ENCODE data around the gene C19orf25. TPM values are rescaled to one million over a fixed set of nuclear protein-coding genes. Genes with fewer than 3 reads are reported as not detected.
A peak's percentile ranks its signal among the peaks of the same experiment; 100 is the strongest.

C19orf25 gene
- total and polyA plus RNA-seq, 2 of the 13 experiments (the other 11 are each of a cell fraction or from before 2014, with no cell fraction given) = 14.2 to 32.4 TPM

DNA sequence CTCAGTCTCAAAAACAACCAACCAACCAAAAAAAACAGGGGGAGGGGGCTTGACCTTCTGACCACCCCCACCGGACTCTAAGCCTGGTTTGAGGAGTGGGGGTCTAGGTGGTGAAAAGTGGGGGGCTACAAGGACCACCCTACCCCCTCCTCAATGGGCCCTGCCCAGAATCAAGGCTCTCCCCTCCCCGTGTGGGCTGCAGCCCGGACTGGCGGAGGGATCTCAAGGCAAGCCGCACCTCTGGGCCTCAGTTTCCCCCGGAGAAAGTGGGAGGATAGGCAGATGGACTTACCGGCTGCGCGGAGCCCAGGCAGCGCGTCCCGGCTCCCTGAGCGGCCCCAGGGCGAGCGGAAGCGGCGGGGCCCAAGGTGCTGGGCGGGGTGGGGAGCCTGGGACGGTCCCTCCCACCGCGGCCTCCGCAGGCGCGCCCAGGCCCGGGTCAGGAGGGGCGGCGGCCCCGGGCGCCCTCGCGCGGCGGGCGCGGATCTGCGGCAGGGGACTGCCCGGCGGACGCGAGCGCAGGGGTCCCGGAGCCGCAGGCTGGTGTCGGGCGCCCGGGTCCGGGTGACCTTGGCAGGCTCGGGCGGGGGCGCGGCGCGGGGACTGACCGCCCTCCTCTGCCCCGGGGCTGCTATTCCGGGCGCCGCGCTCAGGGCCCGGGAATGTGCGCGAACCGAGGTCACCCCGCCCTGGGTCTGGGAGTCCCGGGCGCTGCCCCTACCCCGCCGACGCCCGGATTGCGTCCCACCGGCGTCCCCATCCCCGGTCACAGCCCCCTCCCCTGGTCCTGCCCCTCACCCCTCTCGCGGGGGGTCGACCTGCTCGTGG, 33.9 kb upstream of the C19orf25 start, which contains the start of gene ADAMTSL5 (continued):
- TF ChIP-seq ZFP1 (CRISPR knock-in tag; IDR thresholded peaks at IDR 0.05) = no peak
- no peak for TF ChIP-seq ZMAT5 (CRISPR knock-in tag; IDR thresholded peaks at IDR 0.05; ENCODE audit: borderline replicate concordance, low read depth)
- no peak for TF ChIP-seq TCF7L2 (IDR thresholded peaks at IDR 0.05; ENCODE audit: low read depth, low read length)
- no peak for TF ChIP-seq ATF7-NPFF (CRISPR knock-in tag; IDR thresholded peaks at IDR 0.05; ENCODE audit: low read depth)
- no peak for TF ChIP-seq SIN3B (IDR thresholded peaks at IDR 0.05; ENCODE audit: low read length)
- TF ChIP-seq ZSCAN30 (CRISPR knock-in tag; IDR thresholded peaks at IDR 0.05) = no peak
- TF ChIP-seq ONECUT2 (CRISPR knock-in tag; IDR thresholded peaks at IDR 0.05) = no peak
- no peak for TF ChIP-seq HNF4A (CRISPR knock-in tag; IDR thresholded peaks at IDR 0.05)
- TF ChIP-seq FOXK1 (CRISPR knock-in tag; IDR thresholded peaks at IDR 0.05; ENCODE audit: borderline replicate concordance, low read depth) = no peak
- TF ChIP-seq ZNF589 (CRISPR knock-in tag; conservative IDR thresholded peaks at IDR 0.05) = no peak
- no peak for TF ChIP-seq ZNF562 (CRISPR knock-in tag; IDR thresholded peaks at IDR 0.05; ENCODE audit: borderline replicate concordance)
- no peak for TF ChIP-seq PHF5A (CRISPR knock-in tag; IDR thresholded peaks at IDR 0.05; ENCODE audit: low read depth, unreplicated experiment)
- TF ChIP-seq ZNF263 (CRISPR knock-in tag; IDR thresholded peaks at IDR 0.05) = no peak
- no peak for TF ChIP-seq ARHGAP35 (CRISPR knock-in tag; IDR thresholded peaks at IDR 0.05; ENCODE audit: borderline replicate concordance)
- TF ChIP-seq RFX1 (IDR thresholded peaks at IDR 0.05) = no peak
- TF ChIP-seq, protein P1, sequence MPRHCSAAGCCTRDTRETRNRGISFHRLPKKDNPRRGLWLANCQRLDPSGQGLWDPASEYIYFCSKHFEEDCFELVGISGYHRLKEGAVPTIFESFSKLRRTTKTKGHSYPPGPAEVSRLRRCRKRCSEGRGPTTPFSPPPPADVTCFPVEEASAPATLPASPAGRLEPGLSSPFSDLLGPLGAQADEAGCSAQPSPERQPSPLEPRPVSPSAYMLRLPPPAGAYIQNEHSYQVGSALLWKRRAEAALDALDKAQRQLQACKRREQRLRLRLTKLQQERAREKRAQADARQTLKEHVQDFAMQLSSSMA (CRISPR knock-in tag; IDR thresholded peaks at IDR 0.05) = peak; percentile 54; the same call in 1 of the 2 replicates
- TF ChIP-seq, protein P2, sequence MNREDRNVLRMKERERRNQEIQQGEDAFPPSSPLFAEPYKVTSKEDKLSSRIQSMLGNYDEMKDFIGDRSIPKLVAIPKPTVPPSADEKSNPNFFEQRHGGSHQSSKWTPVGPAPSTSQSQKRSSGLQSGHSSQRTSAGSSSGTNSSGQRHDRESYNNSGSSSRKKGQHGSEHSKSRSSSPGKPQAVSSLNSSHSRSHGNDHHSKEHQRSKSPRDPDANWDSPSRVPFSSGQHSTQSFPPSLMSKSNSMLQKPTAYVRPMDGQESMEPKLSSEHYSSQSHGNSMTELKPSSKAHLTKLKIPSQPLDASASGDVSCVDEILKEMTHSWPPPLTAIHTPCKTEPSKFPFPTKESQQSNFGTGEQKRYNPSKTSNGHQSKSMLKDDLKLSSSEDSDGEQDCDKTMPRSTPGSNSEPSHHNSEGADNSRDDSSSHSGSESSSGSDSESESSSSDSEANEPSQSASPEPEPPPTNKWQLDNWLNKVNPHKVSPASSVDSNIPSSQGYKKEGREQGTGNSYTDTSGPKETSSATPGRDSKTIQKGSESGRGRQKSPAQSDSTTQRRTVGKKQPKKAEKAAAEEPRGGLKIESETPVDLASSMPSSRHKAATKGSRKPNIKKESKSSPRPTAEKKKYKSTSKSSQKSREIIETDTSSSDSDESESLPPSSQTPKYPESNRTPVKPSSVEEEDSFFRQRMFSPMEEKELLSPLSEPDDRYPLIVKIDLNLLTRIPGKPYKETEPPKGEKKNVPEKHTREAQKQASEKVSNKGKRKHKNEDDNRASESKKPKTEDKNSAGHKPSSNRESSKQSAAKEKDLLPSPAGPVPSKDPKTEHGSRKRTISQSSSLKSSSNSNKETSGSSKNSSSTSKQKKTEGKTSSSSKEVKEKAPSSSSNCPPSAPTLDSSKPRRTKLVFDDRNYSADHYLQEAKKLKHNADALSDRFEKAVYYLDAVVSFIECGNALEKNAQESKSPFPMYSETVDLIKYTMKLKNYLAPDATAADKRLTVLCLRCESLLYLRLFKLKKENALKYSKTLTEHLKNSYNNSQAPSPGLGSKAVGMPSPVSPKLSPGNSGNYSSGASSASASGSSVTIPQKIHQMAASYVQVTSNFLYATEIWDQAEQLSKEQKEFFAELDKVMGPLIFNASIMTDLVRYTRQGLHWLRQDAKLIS (CRISPR knock-in tag; IDR thresholded peaks at IDR 0.05) = no peak
- TF ChIP-seq, protein P3, sequence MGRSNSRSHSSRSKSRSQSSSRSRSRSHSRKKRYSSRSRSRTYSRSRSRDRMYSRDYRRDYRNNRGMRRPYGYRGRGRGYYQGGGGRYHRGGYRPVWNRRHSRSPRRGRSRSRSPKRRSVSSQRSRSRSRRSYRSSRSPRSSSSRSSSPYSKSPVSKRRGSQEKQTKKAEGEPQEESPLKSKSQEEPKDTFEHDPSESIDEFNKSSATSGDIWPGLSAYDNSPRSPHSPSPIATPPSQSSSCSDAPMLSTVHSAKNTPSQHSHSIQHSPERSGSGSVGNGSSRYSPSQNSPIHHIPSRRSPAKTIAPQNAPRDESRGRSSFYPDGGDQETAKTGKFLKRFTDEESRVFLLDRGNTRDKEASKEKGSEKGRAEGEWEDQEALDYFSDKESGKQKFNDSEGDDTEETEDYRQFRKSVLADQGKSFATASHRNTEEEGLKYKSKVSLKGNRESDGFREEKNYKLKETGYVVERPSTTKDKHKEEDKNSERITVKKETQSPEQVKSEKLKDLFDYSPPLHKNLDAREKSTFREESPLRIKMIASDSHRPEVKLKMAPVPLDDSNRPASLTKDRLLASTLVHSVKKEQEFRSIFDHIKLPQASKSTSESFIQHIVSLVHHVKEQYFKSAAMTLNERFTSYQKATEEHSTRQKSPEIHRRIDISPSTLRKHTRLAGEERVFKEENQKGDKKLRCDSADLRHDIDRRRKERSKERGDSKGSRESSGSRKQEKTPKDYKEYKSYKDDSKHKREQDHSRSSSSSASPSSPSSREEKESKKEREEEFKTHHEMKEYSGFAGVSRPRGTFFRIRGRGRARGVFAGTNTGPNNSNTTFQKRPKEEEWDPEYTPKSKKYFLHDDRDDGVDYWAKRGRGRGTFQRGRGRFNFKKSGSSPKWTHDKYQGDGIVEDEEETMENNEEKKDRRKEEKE (IDR thresholded peaks at IDR 0.05) = no peak
- TF ChIP-seq BHLHE40 (IDR thresholded peaks at IDR 0.05; ENCODE audit: low read length) = no peak
- peak; percentile 45; the same call in 1 of the 2 replicates for TF ChIP-seq TBX2 (CRISPR knock-in tag; IDR thresholded peaks at IDR 0.05; ENCODE audit: borderline replicate concordance)
- TF ChIP-seq RAD21 (CRISPR knock-in tag; IDR thresholded peaks at IDR 0.05) = peak; percentile 80
- no peak for TF ChIP-seq PRMT3 (CRISPR knock-in tag; IDR thresholded peaks at IDR 0.05; ENCODE audit: borderline replicate concordance, low read depth)
